GM12873 (cell line): Measurements from ENCODE around the gene NATD1.

Experiments used
- CTCF ChIP-seq: IDR thresholded peaks from 2 replicates; pipeline ENCODE4 v1.5.1; 2012; ENCODE audit warnings: low read depth, mild to moderate bottlenecking, moderate library complexity, low read length, control low read depth; ENCODE audit not compliant: insufficient read depth; ENCODE audit errors: missing control alignments

The NATD1 gene

DNA sequence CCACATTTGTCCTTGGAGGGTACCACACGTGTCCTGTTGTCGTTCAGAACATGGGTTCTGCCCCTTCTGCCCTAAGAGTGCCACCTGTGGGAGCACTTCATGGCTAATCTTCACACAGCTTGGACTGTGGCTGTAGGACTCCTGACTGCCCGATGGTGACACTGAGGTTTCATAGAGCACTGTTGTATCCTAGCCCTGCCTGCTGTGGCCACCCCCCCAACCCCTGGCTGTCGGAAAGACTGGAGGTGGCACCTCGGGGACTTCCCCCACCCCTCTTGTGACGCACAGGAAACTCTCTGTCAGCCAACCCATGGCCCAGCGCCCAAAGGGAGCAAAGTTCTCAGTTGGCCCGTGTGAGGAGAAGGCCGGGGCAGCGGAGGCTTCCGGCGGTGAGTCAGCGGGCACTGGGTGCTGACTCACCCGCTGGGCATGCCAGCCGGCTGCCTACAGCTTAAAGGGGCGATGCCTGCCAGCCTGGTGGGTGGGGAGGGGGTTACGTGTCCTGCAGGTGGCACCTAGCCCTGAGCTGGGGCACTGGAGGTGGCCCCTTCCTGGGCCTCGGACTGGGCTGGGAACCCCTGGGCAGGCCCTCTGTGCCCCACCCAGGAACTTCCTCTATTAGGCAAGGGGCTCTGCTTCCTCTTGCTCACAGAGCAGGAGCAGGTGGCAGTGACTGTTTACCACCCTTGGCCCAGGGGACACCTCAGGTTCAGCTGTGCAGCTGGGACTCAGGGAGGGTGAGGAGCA is 34.7 kb upstream of the NATD1 start:
- TF ChIP-seq CTCF: no peak

- no peak for TF ChIP-seq CTCF
These were observed 33.9 kb upstream of the NATD1 start for GRCh38 chr17:21286909-21287702.

- TF ChIP-seq CTCF: no peak
These were observed 33.0 kb upstream of the NATD1 start for GRCh38 chr17:21286066-21286770.

GRCh38 chr17:21285164-21286065 is 32.2 kb upstream of the NATD1 start:
- no peak for TF ChIP-seq CTCF

- TF ChIP-seq CTCF: no peak
These were observed 31.3 kb upstream of the NATD1 start, which contains the start of gene MAP2K3 for GRCh38 chr17:21284319-21285163. MAP2K3 (plus strand) TSS chr17:21284711; CDS start chr17:21284921, 210 bp downstream.
